GM15510 (cell line): ENCODE data around the gene SELPLG.

Experiments used
- POLR2A ChIP-seq: IDR thresholded peaks from 3 replicates; pipeline ENCODE4 v1.6.1; 2011; ENCODE audit warnings: borderline replicate concordance; ENCODE audit not compliant: insufficient read length; ENCODE audit errors: extremely low read depth

The SELPLG gene

GRCh38 chr12:108664338-108665258, 30.9 kb upstream of the SELPLG start:
- TF ChIP-seq POLR2A: peak; percentile 8

GRCh38 chr12:108663324-108664015, 29.8 kb upstream of the SELPLG start:
- TF ChIP-seq POLR2A: no peak

- TF ChIP-seq POLR2A: no peak
Measured at GRCh38 chr12:108657130-108657745, 23.5 kb upstream of the SELPLG start.

GRCh38 chr12:108653922-108654321, 20.2 kb upstream of the SELPLG start:
- no peak for TF ChIP-seq POLR2A

GRCh38 chr12:108653082-108653516, 19.4 kb upstream of the SELPLG start:
- TF ChIP-seq POLR2A: no peak

- TF ChIP-seq POLR2A: no peak
Measured at GRCh38 chr12:108650083-108650482, 16.4 kb upstream of the SELPLG start.

- no peak for TF ChIP-seq POLR2A
Measured at GRCh38 chr12:108649669-108650068, 16.0 kb upstream of the SELPLG start.

- no peak for TF ChIP-seq POLR2A
Measured at GRCh38 chr12:108649126-108649525, 15.4 kb upstream of the SELPLG start.

- TF ChIP-seq POLR2A: no peak
Measured at GRCh38 chr12:108648371-108648770, 14.7 kb upstream of the SELPLG start.

GRCh38 chr12:108647585-108648287, 14.0 kb upstream of the SELPLG start:
- TF ChIP-seq POLR2A: no peak

GRCh38 chr12:108646600-108647579, 13.2 kb upstream of the SELPLG start:
- no peak for TF ChIP-seq POLR2A

GRCh38 chr12:108645686-108646599, 12.2 kb upstream of the SELPLG start:
- TF ChIP-seq POLR2A: no peak

- no peak for TF ChIP-seq POLR2A
Measured at GRCh38 chr12:108644811-108645120, 11.1 kb upstream of the SELPLG start.
